Ectodermal cell (in vitro differentiated cells): Measurements from ENCODE around the gene ATP11B.

Source experiments
- H3K27ac ChIP-seq: 2 replicates; pipeline ENCODE4 v1.7.0; 2013; ENCODE audit warnings: mild to moderate bottlenecking, low read depth, low read length; ENCODE audit not compliant: insufficient read depth, poor library complexity, severe bottlenecking
- H3K27me3 ChIP-seq: 2 replicates; pipeline ENCODE4 v1.7.0; 2013; ENCODE audit warnings: mild to moderate bottlenecking, low read length; ENCODE audit not compliant: insufficient read depth, control insufficient read depth, poor library complexity, severe bottlenecking
- H3K36me3 ChIP-seq: one replicate; pipeline ENCODE4 v1.7.0; 2013; ENCODE audit warnings: low read length; ENCODE audit not compliant: control insufficient read depth, insufficient read depth
- H3K4me1 ChIP-seq: one replicate; pipeline ENCODE4 v1.7.0; 2013; ENCODE audit warnings: low read length; ENCODE audit not compliant: control insufficient read depth, insufficient read depth
- H3K4me3 ChIP-seq: 2 replicates; pipeline ENCODE4 v1.7.0; 2013; ENCODE audit warnings: low read depth, low read length, control low read depth; ENCODE audit not compliant: insufficient read depth
- H3K9me3 ChIP-seq: 2 replicates; pipeline ENCODE4 v1.7.0; 2013; ENCODE audit warnings: mild to moderate bottlenecking, low read length, moderate library complexity; ENCODE audit not compliant: control insufficient read depth
- WGBS, 2 experiments: methylation state at CpG; one replicate each; pipeline ENCODE4 v1.1.7; 2013; ENCODE audit warnings: missing lambda C conversion rate in 2 of 2; 5-methylcytosine and 5-hydroxymethylcytosine counted together

Gene ATP11B

GRCh38 chr3:182940266-182940808 lies 147.0 kb downstream of the ATP11B start:
- 83 to 89% methylated on average over 3 to 4 of the region's 4 CpGs for WGBS, 2 experiments
- no peak overlapping the region for H3K27ac ChIP-seq
- H3K4me1 ChIP-seq = no peaks in the 10 kb centered on the region
- no peak overlapping the region for H3K4me3 ChIP-seq
- H3K9me3 ChIP-seq = no peaks in the 10 kb centered on the region
- H3K36me3 ChIP-seq = peaks cover 4% of the 10 kb centered on the region
- H3K27me3 ChIP-seq = no peaks in the 10 kb centered on the region

GRCh38 chr3:182941719-182942118 lies 148.4 kb downstream of the ATP11B start:
- Histone ChIP-seq H3K4me3 (no peak overlapping the region), H3K36me3 (peaks cover 10% of the 10 kb centered on the region), H3K9me3 (no peaks in the 10 kb centered on the region), H3K4me1 (no peaks in the 10 kb centered on the region), H3K27me3 (no peaks in the 10 kb centered on the region), H3K27ac (no peak overlapping the region)
- 97% methylated on average over 2 of the region's 3 CpGs; no CpG with 5 or more reads in 1 of the 2 experiments for WGBS, 2 experiments

- no peaks in the 10 kb centered on the region for H3K27me3 ChIP-seq
- H3K36me3 ChIP-seq = peaks cover 24% of the 10 kb centered on the region
- no peak overlapping the region for H3K27ac ChIP-seq
- H3K9me3 ChIP-seq = no peaks in the 10 kb centered on the region
- no peaks in the 10 kb centered on the region for H3K4me1 ChIP-seq
- no peak overlapping the region for H3K4me3 ChIP-seq
Observed at GRCh38 chr3:182947888-182948287, 154.6 kb downstream of the ATP11B start.

GRCh38 chr3:182948305-182948704 lies 155.0 kb downstream of the ATP11B start:
- peaks cover 26% of the 10 kb centered on the region for H3K36me3 ChIP-seq
- 89 to 99% methylated on average over 4 to 5 of the region's 5 CpGs for WGBS, 2 experiments

GRCh38 chr3:182949688-182950087 lies 156.4 kb downstream of the ATP11B start:
- WGBS, 2 experiments = 89 to 95% methylated on average over 1 of the region's 1 CpG
- Histone ChIP-seq H3K36me3 (peaks cover 24% of the 10 kb centered on the region), H3K27ac (no peak overlapping the region), H3K4me1 (no peaks in the 10 kb centered on the region), H3K9me3 (no peaks in the 10 kb centered on the region), H3K4me3 (no peak overlapping the region), H3K27me3 (no peaks in the 10 kb centered on the region)

More at GRCh38 chr3:182948305-182948704, 155.0 kb downstream of the ATP11B start:
- no peaks in the 10 kb centered on the region for H3K27me3 ChIP-seq
- no peaks in the 10 kb centered on the region for H3K9me3 ChIP-seq
- H3K4me3 ChIP-seq = no peak overlapping the region
- no peak overlapping the region for H3K27ac ChIP-seq
- H3K4me1 ChIP-seq = no peaks in the 10 kb centered on the region

GRCh38 chr3:182954553-182955235 lies 161.4 kb downstream of the ATP11B start:
- H3K36me3 ChIP-seq = peaks cover 12% of the 10 kb centered on the region
- 83 to 92% methylated on average over 7 to 8 of the region's 9 CpGs for WGBS, 2 experiments
- H3K4me3 ChIP-seq = no peak overlapping the region
- H3K4me1 ChIP-seq = peaks cover 7% of the 10 kb centered on the region
- no peaks in the 10 kb centered on the region for H3K27me3 ChIP-seq
- no peaks in the 10 kb centered on the region for H3K9me3 ChIP-seq
- no peak overlapping the region for H3K27ac ChIP-seq

GRCh38 chr3:182957226-182957625 lies 163.9 kb downstream of the ATP11B start:
- WGBS, 2 experiments = 94 to 96% methylated on average over 5 of the region's 5 CpGs
- Histone ChIP-seq H3K27me3 (no peaks in the 10 kb centered on the region), H3K4me3 (no peak overlapping the region), H3K27ac (no peak overlapping the region), H3K36me3 (peaks cover 9% of the 10 kb centered on the region), H3K4me1 (peaks cover 10% of the 10 kb centered on the region), H3K9me3 (no peaks in the 10 kb centered on the region)

- Histone ChIP-seq H3K9me3 (no peaks in the 10 kb centered on the region), H3K27me3 (no peaks in the 10 kb centered on the region), H3K36me3 (peaks cover 4% of the 10 kb centered on the region), H3K4me3 (no peak overlapping the region), H3K4me1 (peaks cover 10% of the 10 kb centered on the region), H3K27ac (no peak overlapping the region)
- WGBS, 2 experiments = 93 to 94% methylated on average over 4 of the region's 4 CpGs
Observed at GRCh38 chr3:182957676-182958266, 164.5 kb downstream of the ATP11B start.

GRCh38 chr3:182959474-182960350 lies 166.4 kb downstream of the ATP11B start:
- peak overlapping the region; percentile 38 for H3K27ac ChIP-seq
- peaks cover 10% of the 10 kb centered on the region for H3K4me1 ChIP-seq
- no peaks in the 10 kb centered on the region for H3K27me3 ChIP-seq
- WGBS, 2 experiments = 21 to 31% methylated on average over 4 of the region's 4 CpGs
- no peak overlapping the region for H3K4me3 ChIP-seq
- no peaks in the 10 kb centered on the region for H3K9me3 ChIP-seq
- H3K36me3 ChIP-seq = no peaks in the 10 kb centered on the region

GRCh38 chr3:182962166-182962565 lies 168.9 kb downstream of the ATP11B start:
- Histone ChIP-seq H3K27ac (no peak overlapping the region), H3K4me1 (peaks cover 10% of the 10 kb centered on the region), H3K4me3 (no peak overlapping the region), H3K9me3 (no peaks in the 10 kb centered on the region), H3K36me3 (no peaks in the 10 kb centered on the region), H3K27me3 (no peaks in the 10 kb centered on the region)
